ENCODE results near the gene ZNF700. TPM values are rescaled to one million over a fixed set of nuclear protein-coding genes. Genes with fewer than 3 reads are reported as not detected.

ZNF700 gene
- total and polyA plus RNA-seq, 2 donors (not counting 1 experiment from before 2014, with no cell fraction given) = 14.3 to 34.9 TPM

DNA sequence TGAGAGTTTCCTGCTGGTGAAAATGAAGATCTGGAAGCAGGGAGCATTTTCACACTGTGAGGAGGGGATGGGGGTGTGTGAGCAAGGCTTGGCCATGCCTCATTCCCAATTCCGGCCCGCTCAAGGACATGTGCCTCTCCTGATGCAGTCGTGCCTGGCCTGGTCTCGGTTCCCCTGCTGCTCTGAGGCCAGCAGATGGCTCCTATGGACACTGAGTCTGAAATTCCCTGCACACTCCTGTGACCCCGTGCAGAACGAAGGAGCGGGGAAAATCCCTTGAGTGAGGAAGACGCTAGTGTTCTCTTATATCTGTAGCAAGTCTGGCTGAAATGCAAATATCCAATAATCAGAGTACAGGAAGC lies 39.6 kb downstream of the ZNF700 start:
- Histone ChIP-seq H2AFZ (ENCODE audit: insufficient read depth, low read depth, low read length, poor library complexity, severe bottlenecking) (peak overlapping the region; percentile 1), H3K36me3 (replicated peaks in 1 of 2; ENCODE audit: control extremely low read depth in 1 of 2, control insufficient read depth in 1 of 2, extremely low read depth in 1 of 2, insufficient read depth in 2 of 2, low read length in 1 of 2) (peaks cover 0 to 2% of the 10 kb centered on the region in 2 experiments), H3K79me2 (ENCODE audit: control insufficient read depth, insufficient read depth, low read length) (peaks cover 22% of the 10 kb centered on the region), H3K4me2 (replicated peaks; ENCODE audit: low read depth, low read length, poor library complexity, severe bottlenecking) (peak overlapping the region; percentile 82), H3K27me3 (replicated peaks in 1 of 4; ENCODE audit: control extremely low read depth in 1 of 4, control insufficient read depth in 3 of 4, insufficient read depth in 4 of 4, low read length in 3 of 4) (no peaks in the 10 kb centered on the region), H3K4me3 (ENCODE audit: control extremely low read depth in 1 of 5, extremely low read depth in 1 of 5, insufficient read depth in 1 of 5, low read depth in 2 of 5, low read length in 4 of 5) (peak overlapping the region; percentile 76 to 97 (median 89)), H3K4me1 (ENCODE audit: control insufficient read depth in 2 of 2, insufficient read depth in 2 of 2, low read length in 2 of 2) (peaks cover 14 to 20% of the 10 kb centered on the region in 2 donors), H4K20me1 (ENCODE audit: control insufficient read depth, insufficient read depth, low read length, poor library complexity, severe bottlenecking) (no peaks in the 10 kb centered on the region), H3K27ac (ENCODE audit: low read length in 2 of 2) (peak overlapping the region; percentile 99), H3K9ac (ENCODE audit: low read length) (peak overlapping the region; percentile 96), H3K9me3 (ENCODE audit: control extremely low read depth in 1 of 3, control insufficient read depth in 2 of 3, insufficient read depth in 1 of 3, low read length in 2 of 3) (peaks cover 0 to 4% (median 0%) of the 10 kb centered on the region in 3 donors)
- H3K4me1 Mint-ChIP-seq = peaks cover 27% of the 10 kb centered on the region
- ATAC-seq (ENCODE audit: low read depth) = no peak
- 1% methylated on average over 8 of the region's 8 CpGs for WGBS (ENCODE audit: insufficient coverage)
- intact Hi-C loops (cut with micrococcal nuclease) = loop anchor here (1.0 to 5.0 kb wide), 6 partner anchors 24 to 588 kb away; partner anchors contain the start of genes ZNF433 and ZNF564
- H3K27me3 Mint-ChIP-seq = no peaks in the 10 kb centered on the region
- CTCF ChIA-PET = interaction anchor here (0.6 to 5.9 kb wide), 24 partner anchors 10 to 1035 kb away, joined by 3 to 130 read pairs (median 6); partner anchors contain the start of genes ZNF20, ZNF491, ZNF625 and ZNF700
- peak overlapping the region; percentile 99 for H3K4me3 Mint-ChIP-seq
- peak overlapping the region; percentile 99 for H3K27ac Mint-ChIP-seq
- no peak for DNase-seq
- TF ChIP-seq, protein P1, sequence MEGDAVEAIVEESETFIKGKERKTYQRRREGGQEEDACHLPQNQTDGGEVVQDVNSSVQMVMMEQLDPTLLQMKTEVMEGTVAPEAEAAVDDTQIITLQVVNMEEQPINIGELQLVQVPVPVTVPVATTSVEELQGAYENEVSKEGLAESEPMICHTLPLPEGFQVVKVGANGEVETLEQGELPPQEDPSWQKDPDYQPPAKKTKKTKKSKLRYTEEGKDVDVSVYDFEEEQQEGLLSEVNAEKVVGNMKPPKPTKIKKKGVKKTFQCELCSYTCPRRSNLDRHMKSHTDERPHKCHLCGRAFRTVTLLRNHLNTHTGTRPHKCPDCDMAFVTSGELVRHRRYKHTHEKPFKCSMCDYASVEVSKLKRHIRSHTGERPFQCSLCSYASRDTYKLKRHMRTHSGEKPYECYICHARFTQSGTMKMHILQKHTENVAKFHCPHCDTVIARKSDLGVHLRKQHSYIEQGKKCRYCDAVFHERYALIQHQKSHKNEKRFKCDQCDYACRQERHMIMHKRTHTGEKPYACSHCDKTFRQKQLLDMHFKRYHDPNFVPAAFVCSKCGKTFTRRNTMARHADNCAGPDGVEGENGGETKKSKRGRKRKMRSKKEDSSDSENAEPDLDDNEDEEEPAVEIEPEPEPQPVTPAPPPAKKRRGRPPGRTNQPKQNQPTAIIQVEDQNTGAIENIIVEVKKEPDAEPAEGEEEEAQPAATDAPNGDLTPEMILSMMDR (IDR thresholded peaks at IDR 0.05) = no peak
- no peak for TF ChIP-seq EZH2 (IDR thresholded peaks at IDR 0.05; ENCODE audit: borderline replicate concordance, insufficient read depth, low read depth, low read length, poor library complexity, severe bottlenecking)
- no peaks in the 10 kb centered on the region for H3K9me3 Mint-ChIP-seq (ENCODE audit: insufficient read depth)
- POLR2A ChIA-PET = interaction anchor here (1.1 to 2.7 kb wide), 6 partner anchors 24 to 198 kb away, joined by 3 to 38 read pairs (median 4); partner anchors contain the start of genes ZNF136, ZNF20, ZNF439 and ZNF700

Data from B cell (primary cell).